Peyer's patch (tissue), 4 donors: Measurements from ENCODE around the gene ADGRG1.

Experiments used
- POLR2A ChIP-seq, 2 donors: fragments of 450-650 bp; IDR thresholded peaks; one replicate each; pipeline ENCODE4 v1.5.1; 2017; ENCODE audit warnings: antibody characterized with exemption in 2 of 2, mild to moderate bottlenecking in 2 of 2, moderate library complexity in 2 of 2
- TF ChIP-seq, protein P1 (sequence below), 6 experiments: fragments of 450-650 bp in 4 of 6; fragments of 200-600 bp in 2 of 6; sonication (generic) in 1 of 6; IDR thresholded peaks; one replicate each; pipeline ENCODE4 v1.5.1; 2017 to 2019; ENCODE audit warnings: antibody characterized with exemption in 6 of 6, mild to moderate bottlenecking in 3 of 6, moderate library complexity in 1 of 6

DNA sequence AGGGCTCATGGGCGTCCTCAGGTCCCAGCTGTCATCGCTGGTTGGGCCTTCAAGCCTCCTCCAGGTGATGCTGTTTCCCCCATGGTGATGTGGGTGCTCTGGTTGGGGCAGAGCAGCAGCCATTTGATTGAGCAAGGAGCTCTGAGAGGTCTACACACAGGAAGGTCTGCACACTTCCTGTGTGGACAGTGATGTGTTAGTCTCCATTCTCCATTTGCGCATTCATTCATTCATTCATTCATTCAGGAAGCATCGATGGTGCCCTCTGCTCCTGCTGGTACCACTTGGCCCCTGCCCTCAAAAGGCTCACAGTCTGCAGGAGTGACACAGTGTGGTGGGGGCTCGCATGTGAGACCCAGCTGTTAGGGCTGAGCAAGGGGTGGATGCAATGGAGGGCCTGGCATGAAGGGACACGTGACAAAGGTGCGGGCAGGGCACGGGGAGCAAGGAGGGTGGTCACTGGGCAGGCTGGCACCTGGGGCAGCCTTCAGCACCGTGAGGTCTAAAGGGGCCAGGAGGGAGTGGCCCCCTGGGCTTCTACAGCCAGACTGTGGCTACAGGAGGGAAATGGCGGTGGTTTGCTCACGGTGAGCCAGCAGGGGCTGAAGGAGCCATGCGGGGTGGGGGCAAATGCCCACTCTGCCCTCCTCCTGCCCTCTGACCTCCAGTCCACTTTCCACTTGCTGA is 41.2 kb downstream of the ADGRG1 start:
- TF ChIP-seq POLR2A (IDR thresholded peaks at IDR 0.05): no peak
- TF ChIP-seq, protein P1, sequence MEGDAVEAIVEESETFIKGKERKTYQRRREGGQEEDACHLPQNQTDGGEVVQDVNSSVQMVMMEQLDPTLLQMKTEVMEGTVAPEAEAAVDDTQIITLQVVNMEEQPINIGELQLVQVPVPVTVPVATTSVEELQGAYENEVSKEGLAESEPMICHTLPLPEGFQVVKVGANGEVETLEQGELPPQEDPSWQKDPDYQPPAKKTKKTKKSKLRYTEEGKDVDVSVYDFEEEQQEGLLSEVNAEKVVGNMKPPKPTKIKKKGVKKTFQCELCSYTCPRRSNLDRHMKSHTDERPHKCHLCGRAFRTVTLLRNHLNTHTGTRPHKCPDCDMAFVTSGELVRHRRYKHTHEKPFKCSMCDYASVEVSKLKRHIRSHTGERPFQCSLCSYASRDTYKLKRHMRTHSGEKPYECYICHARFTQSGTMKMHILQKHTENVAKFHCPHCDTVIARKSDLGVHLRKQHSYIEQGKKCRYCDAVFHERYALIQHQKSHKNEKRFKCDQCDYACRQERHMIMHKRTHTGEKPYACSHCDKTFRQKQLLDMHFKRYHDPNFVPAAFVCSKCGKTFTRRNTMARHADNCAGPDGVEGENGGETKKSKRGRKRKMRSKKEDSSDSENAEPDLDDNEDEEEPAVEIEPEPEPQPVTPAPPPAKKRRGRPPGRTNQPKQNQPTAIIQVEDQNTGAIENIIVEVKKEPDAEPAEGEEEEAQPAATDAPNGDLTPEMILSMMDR (IDR thresholded peaks at IDR 0.05): no peak
